Measurements from ENCODE around the gene SNAP47. TPM values are rescaled to one million over a fixed set of nuclear protein-coding genes. Genes with fewer than 3 reads are reported as not detected.

Gene SNAP47
- total and polyA plus RNA-seq, 5 donors: 43.1 to 91.8 (median 63.3) TPM

DNA sequence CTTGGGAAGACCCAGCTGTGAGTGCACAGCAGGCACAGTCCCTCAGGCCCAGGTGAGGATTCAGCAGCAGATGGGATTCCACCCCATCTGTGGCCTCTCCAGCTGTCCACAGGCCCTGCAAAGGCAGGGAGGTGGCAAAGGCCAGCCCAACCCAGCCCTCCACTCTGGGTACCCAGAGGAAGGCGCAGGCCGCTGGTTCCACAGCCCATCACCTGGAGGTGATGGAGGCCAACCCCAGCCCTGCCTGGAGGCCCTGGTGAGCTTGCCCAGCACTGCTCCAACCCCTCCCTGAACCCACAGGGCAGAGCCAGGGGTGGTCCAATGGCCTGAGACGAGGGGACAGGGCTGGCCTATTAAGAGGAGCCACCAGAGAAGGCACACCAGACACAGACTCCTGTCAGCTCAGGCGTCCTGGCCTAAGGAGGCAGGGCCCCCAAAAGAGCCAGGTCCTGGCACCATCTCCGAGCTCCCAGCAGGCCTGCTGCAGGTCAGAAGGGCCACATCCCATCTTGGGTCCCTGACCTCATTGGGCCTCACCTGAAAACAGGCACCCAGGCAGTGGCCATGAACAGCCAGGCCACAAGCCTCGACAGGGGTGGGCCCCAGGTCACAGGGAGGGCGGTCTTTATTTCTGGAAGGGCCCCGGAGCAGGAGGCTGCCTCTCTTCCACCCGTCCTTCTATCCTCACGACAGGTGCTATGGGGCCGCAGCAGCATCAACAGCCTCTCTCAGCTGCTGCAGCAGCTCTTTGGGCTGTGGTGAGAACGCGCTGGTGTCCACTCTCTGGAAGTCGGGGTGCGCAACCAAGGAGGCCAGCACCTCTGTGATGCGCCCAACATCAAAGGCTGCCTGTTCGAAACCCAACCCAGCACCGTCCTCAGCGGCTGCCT, 3.3 kb upstream of the SNAP47 start:
- no peak overlapping the region for H3K4me3 ChIP-seq (ENCODE audit: low read length)
- no peaks in the 10 kb centered on the region for H3K27me3 ChIP-seq (ENCODE audit: control insufficient read depth, insufficient read depth)
- intact Hi-C loops (cut with DNase I): no loop called here
- no peak for ATAC-seq
- peak in 1 of 3 donors; percentile 53 for DNase-seq
- WGBS: 92% methylated on average over 19 of the region's 19 CpGs
- H3K9me3 ChIP-seq (ENCODE audit: control insufficient read depth, low read length): no peaks in the 10 kb centered on the region
- H3K27ac ChIP-seq (ENCODE audit: low read length): no peak overlapping the region
- peaks cover 10% of the 10 kb centered on the region for H3K4me1 ChIP-seq (ENCODE audit: control insufficient read depth, insufficient read depth, low read length)

GRCh38 chr1:227732586-227733308, 2.5 kb upstream of the SNAP47 start:
- 93% methylated on average over 18 of the region's 18 CpGs for WGBS
- no peaks in the 10 kb centered on the region for H3K9me3 ChIP-seq (ENCODE audit: control insufficient read depth, low read length)
- peaks cover 10% of the 10 kb centered on the region for H3K4me1 ChIP-seq (ENCODE audit: control insufficient read depth, insufficient read depth, low read length)
- no peak for ATAC-seq
- H3K4me3 ChIP-seq (ENCODE audit: low read length): no peak overlapping the region
- no peaks in the 10 kb centered on the region for H3K27me3 ChIP-seq (ENCODE audit: control insufficient read depth, insufficient read depth)
- peak in 2 of 3 donors; percentile 43 to 50 for DNase-seq
- intact Hi-C loops (cut with DNase I): no loop called here
- no peak overlapping the region for H3K27ac ChIP-seq (ENCODE audit: low read length)

DNA sequence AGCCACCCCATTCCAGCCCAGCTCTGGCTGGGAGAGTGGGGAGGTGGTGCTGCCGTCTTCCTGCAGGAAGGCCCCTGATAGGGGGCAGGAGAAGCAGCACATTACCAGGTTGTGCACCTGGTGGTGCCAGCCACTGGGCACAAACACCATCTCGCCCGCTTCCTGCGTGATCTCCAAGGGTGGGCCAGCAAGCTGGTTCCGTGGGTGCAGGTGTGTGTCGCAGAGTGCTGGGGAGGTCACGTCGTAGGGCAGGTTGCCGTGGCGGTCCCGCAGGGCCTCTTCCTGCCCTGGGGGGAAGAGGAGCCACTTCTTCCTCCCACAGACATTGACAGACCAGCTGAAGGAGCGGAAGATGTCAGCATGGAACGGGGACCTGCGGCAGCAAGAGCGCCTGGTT, 1.9 kb upstream of the SNAP47 start:
- intact Hi-C loops (cut with DNase I): no loop called here
- 89% methylated on average over 15 of the region's 15 CpGs for WGBS
- Histone ChIP-seq H3K4me1 (ENCODE audit: control insufficient read depth, insufficient read depth, low read length) (peaks cover 10% of the 10 kb centered on the region), H3K27ac (ENCODE audit: low read length) (no peak overlapping the region), H3K27me3 (ENCODE audit: control insufficient read depth, insufficient read depth) (no peaks in the 10 kb centered on the region), H3K4me3 (ENCODE audit: low read length) (no peak overlapping the region), H3K9me3 (ENCODE audit: control insufficient read depth, low read length) (no peaks in the 10 kb centered on the region)
- ATAC-seq (no peak), DNase-seq (peak in 1 of 3 donors; percentile 51)

GRCh38 chr1:227733751-227734545, 1.3 kb upstream of the SNAP47 start:
- no peak overlapping the region for H3K27ac ChIP-seq (ENCODE audit: low read length)
- DNase-seq: peak in 2 of 3 donors; percentile 51 to 53
- H3K9me3 ChIP-seq (ENCODE audit: control insufficient read depth, low read length): no peaks in the 10 kb centered on the region
- no peaks in the 10 kb centered on the region for H3K27me3 ChIP-seq (ENCODE audit: control insufficient read depth, insufficient read depth)
- WGBS: 73% methylated on average over 24 of the region's 24 CpGs
- intact Hi-C loops (cut with DNase I): no loop called here
- no peak for ATAC-seq
- H3K4me1 ChIP-seq (ENCODE audit: control insufficient read depth, insufficient read depth, low read length): peaks cover 10% of the 10 kb centered on the region
- peak overlapping the region; percentile 64 for H3K4me3 ChIP-seq (ENCODE audit: low read length)

DNA sequence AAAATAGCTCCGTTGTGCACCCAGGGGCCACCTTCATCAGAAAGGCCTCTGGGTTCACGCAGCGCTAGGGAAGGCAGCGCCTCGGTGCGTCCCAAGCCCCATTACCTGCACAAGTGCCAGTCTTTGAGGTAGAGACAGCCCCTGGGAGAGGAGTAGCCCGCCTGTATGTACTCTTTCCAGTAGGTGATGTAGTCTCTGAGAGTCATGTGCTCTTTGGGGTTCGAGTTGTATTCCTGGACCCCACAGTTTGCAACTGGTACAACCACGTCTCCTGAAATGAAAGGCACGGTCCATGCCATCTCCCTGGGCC, 734 bp upstream of the SNAP47 start:
- no peak for ATAC-seq
- WGBS: 3% methylated on average over 10 of the region's 10 CpGs
- H3K4me1 ChIP-seq (ENCODE audit: control insufficient read depth, insufficient read depth, low read length): peaks cover 6% of the 10 kb centered on the region

DNA sequence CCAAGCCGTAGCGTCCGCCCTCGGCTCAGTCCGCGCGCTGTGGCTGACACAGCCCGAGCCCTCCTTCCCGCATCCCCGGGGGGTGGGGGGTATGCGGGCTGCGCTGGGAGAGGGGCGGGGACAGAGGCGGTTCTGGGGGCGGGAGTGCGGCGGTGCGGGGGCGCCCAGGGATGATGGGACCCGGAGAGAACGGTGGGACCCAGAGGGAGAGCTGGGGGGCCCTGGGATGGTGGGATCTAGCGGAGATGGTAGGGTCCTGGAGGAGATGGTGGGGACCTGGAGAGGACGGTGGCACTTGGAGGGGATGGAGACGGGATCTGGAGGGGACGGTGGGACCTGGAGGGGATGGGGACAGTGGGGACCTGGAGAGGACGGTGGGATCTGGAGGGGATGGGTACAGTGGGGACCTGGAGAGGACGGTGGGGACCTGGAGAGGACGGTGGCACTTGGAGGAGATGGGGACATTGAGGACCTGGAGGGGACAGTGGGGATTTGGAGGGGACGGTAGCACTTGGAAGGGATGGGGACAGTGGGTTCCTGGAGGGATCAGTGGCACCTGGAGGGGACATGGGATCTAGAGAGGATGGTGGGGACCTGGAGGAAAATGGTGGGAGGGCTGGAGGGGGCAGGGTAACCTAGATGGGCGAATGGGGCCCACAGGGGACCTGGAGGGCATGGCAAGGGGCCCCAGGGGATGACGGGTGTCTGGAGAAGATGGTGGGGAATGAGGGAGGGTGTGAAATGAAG, 477 bp downstream of the SNAP47 start:
- peak in 2 of 3 donors; percentile 44 to 58 for DNase-seq
- H3K27ac ChIP-seq (ENCODE audit: low read length): peak overlapping the region; percentile 65
- H3K9me3 ChIP-seq (ENCODE audit: control insufficient read depth, low read length): no peaks in the 10 kb centered on the region
- intact Hi-C loops (cut with DNase I): no loop called here
- 2% methylated on average over 31 of the region's 31 CpGs for WGBS
- no peaks in the 10 kb centered on the region for H3K27me3 ChIP-seq (ENCODE audit: control insufficient read depth, insufficient read depth)
- no peaks in the 10 kb centered on the region for H3K4me1 ChIP-seq (ENCODE audit: control insufficient read depth, insufficient read depth, low read length)
- ATAC-seq: peak in 1 of 2 donors; percentile 66
- H3K4me3 ChIP-seq (ENCODE audit: low read length): peak overlapping the region; percentile 64

More for the DNA sequence above, 734 bp upstream of the SNAP47 start:
- Histone ChIP-seq H3K4me3 (ENCODE audit: low read length) (peak overlapping the region; percentile 64), H3K9me3 (ENCODE audit: control insufficient read depth, low read length) (no peaks in the 10 kb centered on the region), H3K27me3 (ENCODE audit: control insufficient read depth, insufficient read depth) (no peaks in the 10 kb centered on the region), H3K27ac (ENCODE audit: low read length) (peak overlapping the region; percentile 24)
- intact Hi-C loops (cut with DNase I): no loop called here
- peak in 1 of 3 donors; percentile 36 for DNase-seq

- WGBS: 85% methylated on average over 11 of the region's 11 CpGs
- ATAC-seq: no peak
- Histone ChIP-seq H3K4me1 (ENCODE audit: control insufficient read depth, insufficient read depth, low read length) (peaks cover 4% of the 10 kb centered on the region), H3K4me3 (ENCODE audit: low read length) (no peak overlapping the region), H3K27me3 (ENCODE audit: control insufficient read depth, insufficient read depth) (no peaks in the 10 kb centered on the region), H3K9me3 (ENCODE audit: control insufficient read depth, low read length) (no peaks in the 10 kb centered on the region), H3K27ac (ENCODE audit: low read length) (no peak overlapping the region)
- intact Hi-C loops (cut with DNase I): no loop called here
- DNase-seq: peak in 2 of 3 donors; percentile 21 to 42
Observed at GRCh38 chr1:227736814-227737432, 1.7 kb downstream of the SNAP47 start.

GRCh38 chr1:227738820-227739219, 3.6 kb downstream of the SNAP47 start:
- H3K4me3 ChIP-seq (ENCODE audit: low read length): no peak overlapping the region
- ATAC-seq (no peak), DNase-seq (no peak)
- intact Hi-C loops (cut with DNase I): no loop called here
- H3K27ac ChIP-seq (ENCODE audit: low read length): no peak overlapping the region
- peaks cover 4% of the 10 kb centered on the region for H3K4me1 ChIP-seq (ENCODE audit: control insufficient read depth, insufficient read depth, low read length)
- H3K9me3 ChIP-seq (ENCODE audit: control insufficient read depth, low read length): no peaks in the 10 kb centered on the region
- 83% methylated on average over 9 of the region's 9 CpGs for WGBS
- no peaks in the 10 kb centered on the region for H3K27me3 ChIP-seq (ENCODE audit: control insufficient read depth, insufficient read depth)

GRCh38 chr1:227739636-227740035, 4.4 kb downstream of the SNAP47 start:
- WGBS: 89% methylated on average over 7 of the region's 7 CpGs
- intact Hi-C loops (cut with DNase I): no loop called here

GRCh38 chr1:227740401-227740960, 5.2 kb downstream of the SNAP47 start:
- H3K9me3 ChIP-seq (ENCODE audit: control insufficient read depth, low read length): no peaks in the 10 kb centered on the region
- DNase-seq: no peak
- no peak overlapping the region for H3K4me3 ChIP-seq (ENCODE audit: low read length)
- intact Hi-C loops (cut with DNase I): no loop called here
- no peak for ATAC-seq
- H3K27ac ChIP-seq (ENCODE audit: low read length): no peak overlapping the region
- WGBS: 77% methylated on average over 3 of the region's 3 CpGs
- H3K27me3 ChIP-seq (ENCODE audit: control insufficient read depth, insufficient read depth): no peaks in the 10 kb centered on the region
- H3K4me1 ChIP-seq (ENCODE audit: control insufficient read depth, insufficient read depth, low read length): peaks cover 4% of the 10 kb centered on the region

More at GRCh38 chr1:227739636-227740035, 4.4 kb downstream of the SNAP47 start:
- DNase-seq (peak in 1 of 3 donors; percentile 31), ATAC-seq (no peak)
- no peaks in the 10 kb centered on the region for H3K9me3 ChIP-seq (ENCODE audit: control insufficient read depth, low read length)
- peaks cover 4% of the 10 kb centered on the region for H3K4me1 ChIP-seq (ENCODE audit: control insufficient read depth, insufficient read depth, low read length)
- no peaks in the 10 kb centered on the region for H3K27me3 ChIP-seq (ENCODE audit: control insufficient read depth, insufficient read depth)
- no peak overlapping the region for H3K4me3 ChIP-seq (ENCODE audit: low read length)
- H3K27ac ChIP-seq (ENCODE audit: low read length): no peak overlapping the region
